ENCODE measurements around the gene PTPRN2. TPM values are rescaled to one million over a fixed set of nuclear protein-coding genes. Genes with fewer than 3 reads are reported as not detected.

PTPRN2 gene
- total RNA-seq, 1 experiment from 2014 or later = 0.11 TPM

DNA sequence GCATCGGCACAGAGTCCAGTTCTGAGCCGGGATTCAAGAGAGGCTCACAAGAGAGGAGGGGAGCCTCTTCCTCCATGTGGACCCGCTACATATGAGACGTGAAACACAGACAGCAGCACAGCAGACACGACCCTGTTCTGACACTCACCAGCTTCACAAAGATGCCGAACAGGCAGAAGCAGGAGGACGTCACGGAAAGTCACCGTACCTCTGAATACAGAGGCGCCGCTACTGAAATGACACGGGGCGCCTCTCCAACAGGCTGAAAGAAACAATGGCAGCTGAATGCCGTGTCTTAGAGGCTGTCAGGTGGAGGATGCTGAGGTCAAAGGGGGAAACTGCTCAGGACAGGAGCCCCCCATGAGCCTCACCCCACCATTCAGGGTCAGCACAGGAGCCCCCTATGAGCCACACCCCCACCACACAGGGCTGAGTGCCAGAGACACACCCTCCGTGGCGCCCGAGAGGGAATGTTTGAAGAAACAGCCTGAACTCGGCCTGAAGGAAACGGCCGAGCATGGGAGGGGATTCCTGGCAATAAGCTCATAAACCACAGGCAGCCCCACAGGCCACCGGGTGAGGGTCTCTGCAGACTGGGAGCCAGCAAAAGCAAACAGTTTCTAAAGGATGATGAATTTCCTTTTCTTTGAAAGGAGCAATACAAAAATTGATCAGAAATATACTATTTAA, 510.3 kb downstream of the PTPRN2 start:
- intact Hi-C loops (cut with micrococcal nuclease; ENCODE audit: unreplicated experiment) = no loop called here
- POLR2A ChIA-PET (ENCODE audit: low non-redundant PET) = no interaction called here
- peaks cover 20% of the 10 kb centered on the region for H3K9me3 ChIP-seq (ENCODE audit: low read depth, low read length, poor library complexity, severe bottlenecking)

DNA sequence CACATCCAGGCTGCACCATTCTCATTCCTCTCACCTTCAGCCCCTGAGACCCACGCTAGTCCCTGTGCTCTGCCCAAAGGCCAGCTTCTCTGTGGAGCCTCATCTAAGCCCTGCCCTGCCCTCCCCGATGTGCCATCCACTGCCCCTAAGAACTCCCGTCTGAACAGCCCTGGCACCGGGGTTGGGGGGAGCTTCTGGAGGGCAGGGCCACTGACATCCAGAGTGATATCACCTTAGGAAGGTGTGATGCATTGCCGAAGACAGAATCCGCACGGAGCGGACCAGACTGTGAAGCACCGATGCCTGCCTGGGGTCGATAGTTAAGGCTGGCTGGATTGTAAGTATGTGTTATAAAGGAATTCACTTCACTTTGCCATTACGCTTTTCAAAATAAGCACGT, 511.0 kb downstream of the PTPRN2 start:
- no TSS peak for BruUV-seq (replicated peaks)
- no peaks in the 10 kb centered on the region for H3K27me3 ChIP-seq (replicated peaks; ENCODE audit: insufficient read depth, low read depth, low read length, poor library complexity)
- no peak for DNase-seq (ENCODE audit: low spot score)
- CTCF ChIA-PET = no interaction called here
- intact Hi-C loops (cut with micrococcal nuclease; ENCODE audit: unreplicated experiment) = no loop called here
- H3K27ac ChIP-seq (ENCODE audit: low read depth, low read length, poor library complexity, severe bottlenecking) = no peak overlapping the region
- POLR2A ChIA-PET (ENCODE audit: low non-redundant PET) = no interaction called here
- no peaks in the 10 kb centered on the region for H3K4me1 ChIP-seq (ENCODE audit: insufficient read depth, low read length, poor library complexity, severe bottlenecking)
- H3K36me3 ChIP-seq (ENCODE audit: insufficient read depth, low read length, poor library complexity, severe bottlenecking) = no peaks in the 10 kb centered on the region
- no peak for TF ChIP-seq EZH2 (IDR thresholded peaks at IDR 0.05; ENCODE audit: borderline replicate concordance, low read depth, low read length, poor library complexity, severe bottlenecking)
- TF ChIP-seq, protein P1, sequence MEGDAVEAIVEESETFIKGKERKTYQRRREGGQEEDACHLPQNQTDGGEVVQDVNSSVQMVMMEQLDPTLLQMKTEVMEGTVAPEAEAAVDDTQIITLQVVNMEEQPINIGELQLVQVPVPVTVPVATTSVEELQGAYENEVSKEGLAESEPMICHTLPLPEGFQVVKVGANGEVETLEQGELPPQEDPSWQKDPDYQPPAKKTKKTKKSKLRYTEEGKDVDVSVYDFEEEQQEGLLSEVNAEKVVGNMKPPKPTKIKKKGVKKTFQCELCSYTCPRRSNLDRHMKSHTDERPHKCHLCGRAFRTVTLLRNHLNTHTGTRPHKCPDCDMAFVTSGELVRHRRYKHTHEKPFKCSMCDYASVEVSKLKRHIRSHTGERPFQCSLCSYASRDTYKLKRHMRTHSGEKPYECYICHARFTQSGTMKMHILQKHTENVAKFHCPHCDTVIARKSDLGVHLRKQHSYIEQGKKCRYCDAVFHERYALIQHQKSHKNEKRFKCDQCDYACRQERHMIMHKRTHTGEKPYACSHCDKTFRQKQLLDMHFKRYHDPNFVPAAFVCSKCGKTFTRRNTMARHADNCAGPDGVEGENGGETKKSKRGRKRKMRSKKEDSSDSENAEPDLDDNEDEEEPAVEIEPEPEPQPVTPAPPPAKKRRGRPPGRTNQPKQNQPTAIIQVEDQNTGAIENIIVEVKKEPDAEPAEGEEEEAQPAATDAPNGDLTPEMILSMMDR (conservative IDR thresholded peaks at IDR 0.05; ENCODE audit: low read depth, low read length) = no peak
- H3K4me3 ChIP-seq (ENCODE audit: low read depth, low read length, poor library complexity, severe bottlenecking) = no peak overlapping the region
- peaks cover 20% of the 10 kb centered on the region for H3K9me3 ChIP-seq (ENCODE audit: low read depth, low read length, poor library complexity, severe bottlenecking)

More for the DNA sequence above, 510.3 kb downstream of the PTPRN2 start:
- TF ChIP-seq, protein P1 (conservative IDR thresholded peaks at IDR 0.05; ENCODE audit: low read depth, low read length) = no peak
- no peak for TF ChIP-seq EZH2 (IDR thresholded peaks at IDR 0.05; ENCODE audit: borderline replicate concordance, low read depth, low read length, poor library complexity, severe bottlenecking)
- Histone ChIP-seq H3K4me3 (ENCODE audit: low read depth, low read length, poor library complexity, severe bottlenecking) (no peak overlapping the region), H3K27me3 (replicated peaks; ENCODE audit: insufficient read depth, low read depth, low read length, poor library complexity) (no peaks in the 10 kb centered on the region), H3K4me1 (ENCODE audit: insufficient read depth, low read length, poor library complexity, severe bottlenecking) (no peaks in the 10 kb centered on the region), H3K27ac (ENCODE audit: low read depth, low read length, poor library complexity, severe bottlenecking) (no peak overlapping the region), H3K36me3 (ENCODE audit: insufficient read depth, low read length, poor library complexity, severe bottlenecking) (no peaks in the 10 kb centered on the region)
- CTCF ChIA-PET = no interaction called here
- no TSS peak for BruUV-seq (replicated peaks)
- no peak for DNase-seq (ENCODE audit: low spot score)

DNA sequence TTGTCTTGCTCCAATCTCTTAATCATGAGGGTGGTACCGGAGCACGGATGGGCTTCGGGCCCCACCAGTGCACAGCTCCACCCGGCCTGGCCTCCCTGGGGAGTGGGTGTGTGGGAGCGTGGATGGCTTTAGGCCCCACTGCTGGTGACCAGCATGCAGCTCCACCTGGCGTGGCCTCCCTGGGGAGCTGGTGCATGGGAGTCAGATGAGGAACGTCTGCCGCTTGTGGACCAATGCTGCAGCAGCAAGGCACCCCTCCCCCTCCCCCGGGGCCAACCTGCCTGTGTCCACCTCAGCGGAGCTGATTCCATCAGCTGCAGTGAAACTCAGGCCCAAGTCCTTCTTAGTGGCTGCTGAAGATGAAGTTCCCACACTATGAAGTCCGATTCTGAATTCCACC, 511.4 kb downstream of the PTPRN2 start:
- Histone ChIP-seq H3K4me1 (ENCODE audit: insufficient read depth, low read length, poor library complexity, severe bottlenecking) (no peaks in the 10 kb centered on the region), H3K36me3 (ENCODE audit: insufficient read depth, low read length, poor library complexity, severe bottlenecking) (no peaks in the 10 kb centered on the region), H3K27ac (ENCODE audit: low read depth, low read length, poor library complexity, severe bottlenecking) (no peak overlapping the region), H3K27me3 (replicated peaks; ENCODE audit: insufficient read depth, low read depth, low read length, poor library complexity) (no peaks in the 10 kb centered on the region), H3K4me3 (ENCODE audit: low read depth, low read length, poor library complexity, severe bottlenecking) (no peak overlapping the region), H3K9me3 (ENCODE audit: low read depth, low read length, poor library complexity, severe bottlenecking) (peaks cover 18% of the 10 kb centered on the region)
- TF ChIP-seq EZH2 (IDR thresholded peaks at IDR 0.05; ENCODE audit: borderline replicate concordance, low read depth, low read length, poor library complexity, severe bottlenecking) = no peak
- TF ChIP-seq, protein P1 (conservative IDR thresholded peaks at IDR 0.05; ENCODE audit: low read depth, low read length) = no peak
- no peak for DNase-seq (ENCODE audit: low spot score)
- intact Hi-C loops (cut with micrococcal nuclease; ENCODE audit: unreplicated experiment) = no loop called here
- POLR2A ChIA-PET (ENCODE audit: low non-redundant PET) = no interaction called here
- BruUV-seq (replicated peaks) = no TSS peak
- CTCF ChIA-PET = no interaction called here

Measured in A673 (cell line).